Tibial nerve (tissue), 4 donors: ENCODE data around the gene KCNH2. TPM values are rescaled to one million over a fixed set of nuclear protein-coding genes. Genes with fewer than 3 reads are reported as not detected.

Experiments
- DNase-seq, 2 donors: peaks; one replicate each; pipeline ENCODE4 v3.0.0-alpha.2; 2019; ENCODE audit warnings: low spot score in 2 of 2
- H3K27ac ChIP-seq, 4 donors: fragments of 200-600 bp; sonication (generic) in 3 of 4; one replicate each; pipeline ENCODE4 v1.5.1; 2017 to 2019; ENCODE audit warnings: mild to moderate bottlenecking in 1 of 4
- H3K27me3 ChIP-seq, 2 donors: fragments of 200-600 bp; sonication (generic) in 1 of 2; one replicate each; pipeline versions ENCODE4 v1.5.1 to v1.6.0; 2017 to 2019
- H3K36me3 ChIP-seq, 3 donors: fragments of 200-600 bp; sonication (generic); one replicate each; pipeline ENCODE4 v1.5.1; 2018 to 2019
- H3K4me1 ChIP-seq, 4 donors: fragments of 200-600 bp; sonication (generic) in 3 of 4; one replicate each; pipeline ENCODE4 v1.5.1; 2017 to 2019
- H3K4me3 ChIP-seq, 4 donors: fragments of 200-600 bp; sonication (generic) in 3 of 4; one replicate each; pipeline ENCODE4 v1.5.1; 2017 to 2019; ENCODE audit warnings: mild to moderate bottlenecking in 1 of 4, moderate library complexity in 1 of 4
- H3K9me3 ChIP-seq, 4 donors: fragments of 200-600 bp; sonication (generic) in 3 of 4; one replicate each; pipeline ENCODE4 v1.5.1; 2017 to 2019
- CTCF ChIP-seq, 5 experiments: fragments of 200-600 bp in 3 of 5; fragments of 450-650 bp in 2 of 5; sonication (generic) in 3 of 5; IDR thresholded peaks; one replicate each; pipeline ENCODE4 v1.5.1; 2016 to 2019; ENCODE audit warnings: antibody characterized with exemption in 5 of 5, mild to moderate bottlenecking in 3 of 5, moderate library complexity in 2 of 5
- EP300 ChIP-seq, 2 donors: sonication (generic); formaldehyde crosslinking; IDR thresholded peaks; one replicate each; pipeline ENCODE4 v1.6.1; 2017; ENCODE audit warnings: antibody characterized with exemption in 2 of 2, mild to moderate bottlenecking in 1 of 2
- POLR2A ChIP-seq, 2 donors: fragments of 450-650 bp; IDR thresholded peaks; one replicate each; pipeline ENCODE4 v1.6.1; 2017; ENCODE audit warnings: antibody characterized with exemption in 2 of 2, mild to moderate bottlenecking in 2 of 2, moderate library complexity in 2 of 2
- WGBS, 2 donors: methylation state at CpG; one replicate each; pipeline ENCODE4 v1.1.5; 2018; 5-methylcytosine and 5-hydroxymethylcytosine counted together
- total RNA-seq, 4 donors: library from RNA; depleted of rRNA; stranded (reverse); fragments of >200 nt; gene quantifications; one replicate each; pipeline ENCODE4 v1.1.0, GENCODE V29; 2016

Gene KCNH2
- total RNA-seq, 4 donors from 2014 or later, result 1.5 to 9.0 (median 2.4) TPM

- Histone ChIP-seq H3K9me3 (no peaks in the 10 kb centered on the region), H3K4me1 (peaks cover 0 to 31% (median 22%) of the 10 kb centered on the region in 4 donors), H3K27ac (no peak overlapping the region), H3K4me3 (peak overlapping the region in 2 of 4 donors; percentile 21 to 34), H3K36me3 (no peaks in the 10 kb centered on the region), H3K27me3 (peaks cover 2 to 81% of the 10 kb centered on the region in 2 donors)
- 4 to 6% methylated on average over 22 to 34 of the region's 34 CpGs for WGBS, 2 donors
- DNase-seq, result peak; percentile 44 to 63
- peak; percentile 89 to 94 (median 90) for TF ChIP-seq CTCF (IDR thresholded peaks at IDR 0.05)
- TF ChIP-seq POLR2A (IDR thresholded peaks at IDR 0.05), result no peak
- no peak for TF ChIP-seq EP300 (IDR thresholded peaks at IDR 0.05)
Observed at GRCh38 chr7:151017953-151018420, 39.9 kb upstream of the KCNH2 start.

GRCh38 chr7:151017370-151017952, 39.3 kb upstream of the KCNH2 start:
- Histone ChIP-seq H3K36me3 (no peaks in the 10 kb centered on the region), H3K4me3 (peak overlapping the region in 1 of 4 donors; percentile 34), H3K4me1 (peaks cover 0 to 36% (median 25%) of the 10 kb centered on the region in 4 donors), H3K27me3 (peaks cover 2 to 86% of the 10 kb centered on the region in 2 donors), H3K9me3 (no peaks in the 10 kb centered on the region), H3K27ac (no peak overlapping the region)
- WGBS, 2 donors, result 42% methylated on average over 10 to 13 of the region's 13 CpGs
- DNase-seq, result no peak
- TF ChIP-seq CTCF (IDR thresholded peaks at IDR 0.05), result no peak

GRCh38 chr7:151016942-151017341, 38.8 kb upstream of the KCNH2 start:
- H3K27ac ChIP-seq, result no peak overlapping the region
- no peak overlapping the region for H3K4me3 ChIP-seq
- WGBS, 2 donors, result 88 to 89% methylated on average over 13 to 15 of the region's 15 CpGs
- H3K4me1 ChIP-seq, result peaks cover 0 to 36% (median 25%) of the 10 kb centered on the region in 4 donors
- no peak for TF ChIP-seq EP300 (IDR thresholded peaks at IDR 0.05)
- TF ChIP-seq POLR2A (IDR thresholded peaks at IDR 0.05), result no peak
- no peak for TF ChIP-seq CTCF (IDR thresholded peaks at IDR 0.05)
- H3K27me3 ChIP-seq, result peaks cover 2 to 86% of the 10 kb centered on the region in 2 donors
- DNase-seq, result no peak
- H3K36me3 ChIP-seq, result no peaks in the 10 kb centered on the region
- H3K9me3 ChIP-seq, result no peaks in the 10 kb centered on the region

- 87 to 90% methylated on average over 8 of the region's 8 CpGs for WGBS, 2 donors
- no peaks in the 10 kb centered on the region for H3K36me3 ChIP-seq
- H3K27ac ChIP-seq, result no peak overlapping the region
- H3K4me3 ChIP-seq, result no peak overlapping the region
- peaks cover 0 to 36% (median 25%) of the 10 kb centered on the region in 4 donors for H3K4me1 ChIP-seq
- H3K27me3 ChIP-seq, result peaks cover 2 to 86% of the 10 kb centered on the region in 2 donors
- no peak for TF ChIP-seq EP300 (IDR thresholded peaks at IDR 0.05)
- no peak for TF ChIP-seq POLR2A (IDR thresholded peaks at IDR 0.05)
- TF ChIP-seq CTCF (IDR thresholded peaks at IDR 0.05), result no peak
- no peak for DNase-seq
- no peaks in the 10 kb centered on the region for H3K9me3 ChIP-seq
Observed at GRCh38 chr7:151016505-151016904, 38.4 kb upstream of the KCNH2 start.

GRCh38 chr7:151015967-151016366, 37.8 kb upstream of the KCNH2 start:
- no peak for DNase-seq
- peaks cover 0 to 36% (median 25%) of the 10 kb centered on the region in 4 donors for H3K4me1 ChIP-seq
- TF ChIP-seq CTCF (IDR thresholded peaks at IDR 0.05), result no peak
- TF ChIP-seq POLR2A (IDR thresholded peaks at IDR 0.05), result no peak
- no peak for TF ChIP-seq EP300 (IDR thresholded peaks at IDR 0.05)
- H3K9me3 ChIP-seq, result no peaks in the 10 kb centered on the region
- H3K36me3 ChIP-seq, result no peaks in the 10 kb centered on the region
- H3K27me3 ChIP-seq, result peaks cover 2 to 82% of the 10 kb centered on the region in 2 donors
- H3K4me3 ChIP-seq, result no peak overlapping the region
- 93 to 95% methylated on average over 5 of the region's 5 CpGs for WGBS, 2 donors
- H3K27ac ChIP-seq, result no peak overlapping the region
